IPS DF 19.7 (cell line): ENCODE results near the gene PDE4B.

Experiments used
- DNase-seq: peaks from one replicate; pipeline ENCODE4 v3.0.0-alpha.2; 2013; ENCODE audit warnings: low read depth, low spot score

Gene PDE4B

GRCh38 chr1:66357478-66358197, 564.9 kb downstream of the PDE4B start:
- no peak for DNase-seq

DNA sequence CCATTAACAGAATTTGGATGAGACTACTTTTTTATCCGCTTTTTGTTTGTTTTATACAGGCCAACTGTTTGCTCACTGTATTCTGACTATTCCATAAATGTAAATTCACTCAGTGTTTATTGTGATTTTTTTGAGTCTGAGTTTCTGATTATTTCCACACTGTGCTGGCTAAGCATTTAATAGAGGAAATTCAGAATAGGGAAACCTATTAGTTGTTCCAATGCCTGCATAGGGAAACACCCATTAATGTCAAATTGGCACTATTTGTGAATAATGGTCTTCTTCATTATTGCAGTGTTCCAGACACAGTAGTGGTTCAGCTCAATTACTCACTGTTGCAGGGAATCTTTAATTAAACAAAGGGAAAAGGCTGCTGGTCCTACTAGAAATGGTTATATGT, 566.6 kb downstream of the PDE4B start:
- DNase-seq: no peak

GRCh38 chr1:66359815-66360214, 567.1 kb downstream of the PDE4B start:
- no peak for DNase-seq

GRCh38 chr1:66360285-66360724, 567.6 kb downstream of the PDE4B start:
- DNase-seq: no peak

DNA sequence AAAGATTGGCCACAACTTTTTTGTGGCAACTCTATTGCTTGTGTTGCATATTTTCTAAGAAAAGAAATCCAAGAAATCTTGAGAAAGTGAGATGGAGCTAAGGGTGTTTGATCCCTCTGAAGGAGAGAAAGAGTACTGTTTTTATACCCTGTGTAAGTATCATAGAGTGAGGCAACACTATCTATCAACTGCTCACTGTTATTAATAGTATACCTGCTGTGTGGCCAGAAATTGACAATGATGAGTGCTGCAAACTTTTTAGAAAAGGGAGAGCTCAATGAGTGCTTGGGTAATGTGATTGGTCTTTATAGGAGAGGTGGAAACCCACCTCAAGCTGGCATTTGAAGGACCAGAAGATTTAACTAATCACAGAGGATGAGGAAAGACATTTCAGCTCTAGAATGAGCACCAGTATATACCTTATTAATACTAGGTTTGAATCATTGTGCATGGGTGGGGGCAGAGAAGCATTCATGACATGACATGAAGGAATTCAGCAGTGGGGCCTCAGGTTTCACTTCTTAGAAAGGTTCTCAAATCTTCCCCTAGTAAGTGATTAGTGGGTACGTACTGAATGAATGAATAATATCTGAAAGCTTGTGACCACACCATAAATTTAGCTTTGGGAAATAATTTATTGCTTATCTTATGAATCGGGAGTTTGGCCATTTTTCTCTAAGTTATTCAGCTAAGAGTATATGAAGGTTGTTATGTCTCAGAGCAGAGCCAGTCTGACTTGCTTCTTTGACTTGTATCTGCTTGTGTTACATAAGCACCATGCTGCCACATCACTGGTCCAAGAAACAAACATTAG, 572.1 kb downstream of the PDE4B start:
- no peak for DNase-seq

DNA sequence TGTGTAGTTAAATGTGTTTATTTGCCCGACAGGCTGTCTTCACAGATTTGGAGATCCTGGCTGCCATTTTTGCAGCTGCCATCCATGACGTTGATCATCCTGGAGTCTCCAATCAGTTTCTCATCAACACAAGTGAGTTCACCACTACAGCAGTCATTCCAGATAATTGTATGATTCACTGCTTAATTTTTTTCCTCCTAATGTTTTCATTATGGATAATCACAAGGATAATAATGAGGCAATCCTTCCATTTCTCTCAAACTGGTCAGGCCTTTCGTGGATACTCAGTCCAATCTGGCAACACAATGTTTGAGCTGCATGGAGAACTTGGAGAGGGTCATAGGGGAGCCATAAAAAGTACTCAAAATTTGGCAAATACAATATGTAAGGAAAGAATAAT, 572.9 kb downstream of the PDE4B start:
- DNase-seq: no peak

DNA sequence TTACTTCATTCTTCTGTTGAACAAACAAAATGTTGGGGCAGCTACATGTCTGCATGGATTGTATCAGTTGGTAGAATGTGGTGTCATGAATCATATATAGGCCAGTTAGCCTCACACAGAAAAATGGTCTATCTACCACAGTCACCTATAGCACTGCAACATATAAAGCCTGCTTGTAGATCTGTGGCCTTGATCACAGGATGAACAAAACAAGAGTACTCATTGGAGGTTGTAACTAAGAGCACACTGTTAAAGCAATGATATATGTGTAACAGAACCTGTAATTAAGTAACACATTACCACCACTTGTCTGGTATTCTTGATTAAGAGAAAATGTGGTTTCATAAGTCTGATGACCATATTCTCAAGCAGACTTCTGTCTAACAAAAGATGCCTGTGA, 573.9 kb downstream of the PDE4B start:
- DNase-seq: no peak

DNA sequence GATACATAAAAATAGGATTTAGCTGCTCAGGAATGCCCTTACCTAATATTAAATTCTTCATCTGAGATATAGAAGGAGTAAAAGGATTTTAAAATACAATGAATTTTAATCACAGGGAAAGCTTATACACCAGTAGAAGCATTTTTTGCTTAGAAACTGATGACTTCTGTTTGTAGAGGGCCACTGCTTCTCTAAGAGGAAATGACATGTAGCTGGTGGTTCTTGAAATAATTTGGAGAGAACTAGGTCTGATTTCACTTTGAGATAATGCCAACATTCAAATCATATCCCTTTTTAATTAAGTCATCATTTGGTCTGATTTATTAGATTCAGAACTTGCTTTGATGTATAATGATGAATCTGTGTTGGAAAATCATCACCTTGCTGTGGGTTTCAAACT, 574.7 kb downstream of the PDE4B start:
- DNase-seq: no peak

DNA sequence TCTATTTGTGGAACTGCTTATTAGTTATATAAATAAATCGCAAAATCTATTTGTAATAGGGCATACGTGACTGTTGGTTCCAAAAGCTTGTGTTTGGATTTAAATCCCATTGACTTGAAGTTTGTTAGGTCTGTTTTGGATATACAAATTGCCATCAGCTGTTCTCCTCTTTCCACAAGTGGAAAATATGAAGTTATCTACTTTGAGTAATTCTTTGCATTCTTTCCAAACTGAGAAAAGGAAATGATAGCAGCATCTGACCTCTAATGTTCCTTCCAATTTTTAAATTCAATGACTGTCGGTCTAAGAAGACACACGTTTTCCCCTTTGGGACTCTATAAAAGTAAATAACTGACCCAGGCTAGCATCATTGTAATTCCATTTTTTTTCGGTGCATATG, 575.6 kb downstream of the PDE4B start:
- DNase-seq: no peak

DNA sequence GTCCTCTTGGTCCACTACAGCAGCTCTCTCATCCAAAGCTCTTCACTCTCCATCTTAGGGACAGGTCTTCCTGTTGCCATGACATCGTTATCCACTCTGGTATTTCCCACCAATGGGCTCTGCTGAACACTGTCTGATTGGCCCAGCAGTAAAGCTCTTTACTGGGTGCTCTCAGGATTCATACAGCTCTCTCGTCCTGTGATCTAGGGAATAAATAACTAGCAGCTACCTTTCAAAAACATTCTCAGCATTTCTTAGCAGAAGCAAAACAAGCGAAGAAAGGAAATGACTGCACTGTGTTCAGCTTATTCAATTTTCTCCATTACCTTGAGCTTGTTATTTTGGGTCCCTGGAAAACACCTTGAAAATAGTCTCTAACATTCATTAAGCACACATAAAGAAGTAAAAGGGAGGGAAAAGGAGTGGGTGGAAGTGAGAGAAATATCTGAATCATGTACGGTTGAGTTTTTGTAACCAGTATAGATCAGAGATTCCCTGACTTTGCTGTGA, 577.8 kb downstream of the PDE4B start:
- DNase-seq: no peak

- DNase-seq: no peak
These were observed 578.7 kb downstream of the PDE4B start for GRCh38 chr1:66371233-66372005.

- DNase-seq: no peak
These were observed 579.9 kb downstream of the PDE4B start for GRCh38 chr1:66372522-66373101.

- DNase-seq: no peak
These were observed 580.5 kb downstream of the PDE4B start for GRCh38 chr1:66373157-66373591.

DNA sequence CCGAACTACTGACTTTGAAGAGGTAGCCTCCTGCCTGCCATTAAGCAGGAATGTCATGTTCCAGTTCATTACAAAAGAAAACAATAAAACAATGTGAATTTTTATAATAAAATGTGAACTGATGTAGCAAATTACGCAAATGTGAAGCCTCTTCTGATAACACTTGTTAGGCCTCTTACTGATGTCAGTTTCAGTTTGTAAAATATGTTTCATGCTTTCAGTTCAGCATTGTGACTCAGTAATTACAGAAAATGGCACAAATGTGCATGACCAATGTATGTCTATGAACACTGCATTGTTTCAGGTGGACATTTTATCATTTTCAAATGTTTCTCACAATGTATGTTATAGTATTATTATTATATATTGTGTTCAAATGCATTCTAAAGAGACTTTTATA, 581.5 kb downstream of the PDE4B start:
- no peak for DNase-seq

DNA sequence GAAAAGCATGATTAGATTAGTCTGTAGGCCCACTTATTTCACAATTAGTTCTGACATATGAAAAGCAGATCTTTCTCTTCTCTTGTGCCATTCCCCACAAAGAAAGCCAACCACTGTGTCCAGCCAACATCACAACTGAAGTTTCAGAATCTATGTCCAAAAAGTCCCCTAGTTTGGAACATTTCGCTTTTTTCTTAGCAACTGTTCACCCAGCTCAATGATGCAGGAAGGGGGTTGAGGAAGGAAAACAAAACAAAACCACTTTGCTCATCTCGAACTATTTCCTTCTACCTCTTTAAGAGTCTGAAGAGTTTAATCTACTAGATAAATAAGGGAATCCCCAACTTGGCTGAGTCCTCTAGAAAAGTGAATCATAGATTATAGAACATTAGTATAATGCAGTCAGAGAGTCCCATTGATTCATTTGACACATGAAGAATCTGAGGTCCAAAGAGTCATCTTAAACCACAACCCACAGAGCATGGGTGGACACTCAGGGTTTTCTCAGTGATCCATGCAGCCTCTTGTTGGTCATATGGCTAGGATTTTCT, 581.9 kb downstream of the PDE4B start:
- no peak for DNase-seq

GRCh38 chr1:66375125-66375524, 582.4 kb downstream of the PDE4B start:
- no peak for DNase-seq

GRCh38 chr1:66380452-66381212, 587.9 kb downstream of the PDE4B start:
- DNase-seq: no peak

GRCh38 chr1:66381621-66382275, 589.1 kb downstream of the PDE4B start:
- DNase-seq: no peak

GRCh38 chr1:66383168-66383567, 590.5 kb downstream of the PDE4B start:
- DNase-seq: no peak

GRCh38 chr1:66383611-66384010, 590.9 kb downstream of the PDE4B start:
- no peak for DNase-seq
